ENCODE data around the gene DAND5.
A peak's percentile ranks its signal among the peaks of the same experiment; 100 is the strongest.

DAND5 gene, protein sequence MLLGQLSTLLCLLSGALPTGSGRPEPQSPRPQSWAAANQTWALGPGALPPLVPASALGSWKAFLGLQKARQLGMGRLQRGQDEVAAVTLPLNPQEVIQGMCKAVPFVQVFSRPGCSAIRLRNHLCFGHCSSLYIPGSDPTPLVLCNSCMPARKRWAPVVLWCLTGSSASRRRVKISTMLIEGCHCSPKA

DNA sequence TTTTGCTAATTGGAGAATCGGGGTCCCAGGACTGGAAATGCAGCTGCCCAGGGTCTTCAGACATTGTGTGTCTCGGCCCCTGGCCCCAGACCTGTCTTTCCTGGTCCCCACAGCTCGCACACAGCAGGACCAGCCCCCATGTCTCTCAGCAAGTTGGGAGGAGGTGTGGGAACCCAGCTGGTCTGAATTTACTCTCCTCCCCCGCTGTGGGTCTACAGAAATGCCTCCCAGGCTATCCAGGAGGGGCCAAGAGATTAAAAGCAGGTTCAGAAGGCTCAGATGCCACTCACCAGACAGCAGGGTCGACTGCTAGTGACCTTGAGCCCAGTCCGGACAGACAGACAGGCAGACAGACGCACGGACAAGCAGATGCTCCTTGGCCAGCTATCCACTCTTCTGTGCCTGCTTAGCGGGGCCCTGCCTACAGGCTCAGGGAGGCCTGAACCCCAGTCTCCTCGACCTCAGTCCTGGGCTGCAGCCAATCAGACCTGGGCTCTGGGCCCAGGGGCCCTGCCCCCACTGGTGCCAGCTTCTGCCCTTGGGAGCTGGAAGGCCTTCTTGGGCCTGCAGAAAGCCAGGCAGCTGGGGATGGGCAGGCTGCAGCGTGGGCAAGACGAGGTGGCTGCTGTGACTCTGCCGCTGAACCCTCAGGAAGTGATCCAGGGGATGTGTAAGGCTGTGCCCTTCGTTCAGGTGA, at the start of gene DAND5:
TSS of gene DAND5 (plus strand) at position 285 of the 697 bp plus-strand sequence. CDS start at position 370, 85 bp downstream.
- Mint-ChIP-seq H3K36me3 (no peaks in the 10 kb centered on the region), H3K27me3 (peaks cover 15% of the 10 kb centered on the region), H3K4me3 (no peak within 1 kb of the TSS), H3K4me1 (peaks cover 13% of the 10 kb centered on the region), H3K27ac (no peak within 1 kb of the TSS), H3K9me3 (no peaks in the 10 kb centered on the region)
- no peak for ATAC-seq

DNA sequence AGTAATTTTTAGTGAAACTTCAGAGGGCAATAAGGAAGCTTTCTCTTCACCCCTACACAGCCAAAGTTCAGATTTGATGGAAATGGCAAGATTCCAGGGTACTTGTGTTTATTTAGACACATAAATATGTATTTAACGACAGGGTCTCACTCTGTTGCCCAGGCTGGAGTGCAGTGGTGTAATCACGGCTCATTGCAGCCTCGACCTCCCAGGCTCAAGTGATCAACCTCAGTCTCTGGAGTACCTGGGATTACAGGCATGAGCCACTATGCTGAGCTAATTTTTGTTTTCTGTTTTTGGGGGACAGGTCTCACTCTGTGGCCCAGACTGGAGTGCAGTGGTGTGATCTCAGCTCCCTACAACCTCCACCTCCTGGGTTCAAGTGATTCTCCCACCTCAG, 48.3 kb upstream of the DAND5 start:
- H3K4me3 Mint-ChIP-seq: no peak overlapping the region
- no peaks in the 10 kb centered on the region for H3K27me3 Mint-ChIP-seq
- H3K27ac Mint-ChIP-seq: peak overlapping the region; percentile 17

DNA sequence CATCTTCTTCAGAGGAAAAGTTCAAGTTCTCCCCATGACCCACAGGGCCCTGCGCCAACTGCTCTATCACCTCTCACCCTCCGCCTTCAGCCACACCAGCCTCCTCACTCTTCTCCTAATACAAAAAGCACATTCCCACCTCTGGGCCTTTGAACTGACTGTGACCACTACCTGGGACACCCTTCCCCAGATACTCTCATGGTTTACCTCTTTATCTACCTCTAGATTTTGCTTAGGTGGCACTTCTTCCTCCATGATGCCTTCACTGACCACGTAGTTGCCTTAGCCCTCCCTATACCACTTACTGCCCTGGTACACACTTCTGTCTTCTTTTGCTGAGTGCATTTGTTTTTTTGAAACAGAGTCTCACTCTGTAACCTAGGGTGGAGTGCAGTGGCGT, 46.4 kb upstream of the DAND5 start:
- Mint-ChIP-seq H3K27me3 (no peaks in the 10 kb centered on the region), H3K36me3 (peaks cover 39% of the 10 kb centered on the region), H3K4me1 (peaks cover 14% of the 10 kb centered on the region), H3K4me3 (no peak overlapping the region), H3K9me3 (no peaks in the 10 kb centered on the region), H3K27ac (no peak overlapping the region)
- ATAC-seq: no peak

More for the DNA sequence above, 48.3 kb upstream of the DAND5 start:
- Mint-ChIP-seq H3K4me1 (peaks cover 14% of the 10 kb centered on the region), H3K36me3 (peaks cover 30% of the 10 kb centered on the region), H3K9me3 (no peaks in the 10 kb centered on the region)
- ATAC-seq: no peak

DNA sequence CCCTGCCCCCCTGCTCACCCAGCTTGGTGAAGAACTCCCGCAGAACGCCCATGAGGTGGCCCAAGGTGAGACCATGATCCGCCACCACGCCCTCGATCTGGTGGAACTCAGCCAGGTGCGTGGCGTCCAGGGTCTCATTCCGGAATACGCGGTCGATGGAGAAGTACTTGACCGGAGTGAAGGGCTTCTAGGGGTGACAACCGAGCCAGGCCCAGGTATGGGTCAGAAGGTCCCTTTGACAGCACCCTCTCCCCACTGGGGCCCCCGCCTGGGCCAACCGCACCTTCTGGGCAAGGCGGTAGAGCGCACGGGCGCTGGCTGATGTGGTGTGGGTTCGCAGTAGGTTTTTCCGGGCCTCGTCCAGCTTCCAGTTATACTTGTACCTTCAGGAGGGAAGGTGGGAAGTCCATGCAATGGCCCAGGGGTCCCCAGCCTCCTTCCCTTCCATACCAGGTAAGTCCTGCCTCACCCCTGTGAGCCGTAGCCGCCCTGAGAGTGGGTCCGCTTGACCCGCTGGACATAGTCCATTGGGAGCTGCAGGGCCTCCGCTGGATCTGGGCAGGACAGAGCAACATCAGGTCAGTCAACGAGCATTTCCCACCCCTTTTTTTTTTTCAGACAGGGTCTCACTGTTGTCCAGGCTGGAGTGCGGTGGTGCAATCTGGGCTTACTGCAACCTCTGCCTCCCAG, 44.6 kb upstream of the DAND5 start:
- no peak for ATAC-seq
- Mint-ChIP-seq H3K27me3 (no peaks in the 10 kb centered on the region), H3K36me3 (peaks cover 57% of the 10 kb centered on the region), H3K4me1 (no peaks in the 10 kb centered on the region), H3K9me3 (no peaks in the 10 kb centered on the region), H3K4me3 (no peak overlapping the region), H3K27ac (no peak overlapping the region)

DNA sequence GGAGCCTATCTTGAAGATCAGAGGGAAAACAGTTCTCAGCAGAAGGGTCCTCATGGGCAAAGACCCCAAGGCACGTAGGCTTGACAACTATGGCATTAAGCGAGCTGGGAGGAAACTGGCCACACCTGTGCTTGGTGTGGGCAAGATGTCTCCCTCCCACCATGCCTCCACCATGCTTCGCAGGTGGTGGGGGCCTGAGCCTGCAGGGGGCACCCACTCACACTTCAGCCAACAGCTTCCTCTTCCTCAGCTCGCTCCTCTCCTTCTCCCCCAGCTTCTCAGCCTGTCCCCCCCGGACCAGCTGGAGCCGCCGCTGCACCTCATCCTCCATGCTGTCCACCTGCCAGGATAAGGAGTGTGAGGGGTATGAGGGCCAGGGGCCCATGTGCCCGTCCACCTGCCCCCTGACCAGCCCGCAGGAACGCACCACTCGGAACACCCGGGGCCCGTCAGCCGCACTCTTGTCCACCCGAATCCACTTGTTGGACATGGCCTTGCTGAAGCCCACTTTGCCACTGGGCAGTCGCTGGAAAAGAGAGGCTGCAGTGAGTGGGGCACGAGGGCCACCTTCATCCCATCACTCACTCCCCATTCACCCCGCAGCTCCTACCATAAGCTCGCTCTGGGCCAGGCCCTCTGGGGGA, 39.3 kb upstream of the DAND5 start:
- Mint-ChIP-seq H3K9me3 (no peaks in the 10 kb centered on the region), H3K36me3 (peaks cover 36% of the 10 kb centered on the region), H3K27me3 (no peaks in the 10 kb centered on the region), H3K4me3 (no peak overlapping the region), H3K4me1 (peaks cover 22% of the 10 kb centered on the region), H3K27ac (no peak overlapping the region)
- no peak for ATAC-seq

DNA sequence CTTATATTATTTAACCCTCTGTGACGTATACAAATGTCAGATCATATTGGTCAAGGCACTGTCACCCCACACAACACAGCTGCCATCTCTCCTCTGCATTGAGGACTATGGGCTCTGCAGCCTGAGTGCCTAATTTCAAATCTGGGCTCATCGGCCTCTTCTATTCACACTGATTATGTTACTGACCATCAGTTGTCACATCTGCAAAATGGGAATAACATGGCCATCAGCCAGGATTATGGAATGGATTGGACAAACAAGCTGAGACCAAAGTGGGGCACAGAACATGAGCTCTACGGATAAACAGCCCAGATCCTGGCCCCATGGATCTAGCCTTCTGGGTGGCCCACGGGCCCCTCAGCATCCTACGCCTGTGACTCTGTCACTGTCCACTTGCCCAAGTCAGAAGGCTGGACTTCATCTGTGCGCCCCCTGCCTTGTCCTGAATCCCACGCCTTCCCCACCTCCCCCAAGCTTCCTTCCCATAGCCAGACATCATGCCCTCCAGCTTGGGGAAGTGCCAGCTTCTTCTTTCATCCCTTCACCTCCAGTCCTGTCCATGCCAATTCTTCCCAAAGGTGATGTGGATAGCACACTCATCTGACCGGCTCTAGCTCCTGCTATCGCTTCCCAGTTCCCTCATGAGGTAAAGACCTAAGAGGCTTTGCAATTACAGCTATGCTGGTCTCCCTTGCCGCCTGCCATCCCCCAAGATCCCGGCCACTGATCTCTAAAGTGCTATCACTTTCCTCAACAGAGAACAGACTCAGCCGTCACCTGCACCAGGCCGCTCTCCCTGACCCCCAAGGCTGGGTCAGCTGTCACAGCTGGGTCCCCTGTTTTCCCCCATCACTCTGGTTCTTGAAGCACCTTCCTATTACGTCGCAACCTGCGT, 36.7 kb upstream of the DAND5 start:
- Mint-ChIP-seq H3K4me1 (peaks cover 36% of the 10 kb centered on the region), H3K36me3 (peaks cover 26% of the 10 kb centered on the region), H3K27me3 (no peaks in the 10 kb centered on the region), H3K27ac (peak overlapping the region; percentile 93), H3K4me3 (peak overlapping the region; percentile 87), H3K9me3 (no peaks in the 10 kb centered on the region)
- peak; percentile 4 for ATAC-seq

DNA sequence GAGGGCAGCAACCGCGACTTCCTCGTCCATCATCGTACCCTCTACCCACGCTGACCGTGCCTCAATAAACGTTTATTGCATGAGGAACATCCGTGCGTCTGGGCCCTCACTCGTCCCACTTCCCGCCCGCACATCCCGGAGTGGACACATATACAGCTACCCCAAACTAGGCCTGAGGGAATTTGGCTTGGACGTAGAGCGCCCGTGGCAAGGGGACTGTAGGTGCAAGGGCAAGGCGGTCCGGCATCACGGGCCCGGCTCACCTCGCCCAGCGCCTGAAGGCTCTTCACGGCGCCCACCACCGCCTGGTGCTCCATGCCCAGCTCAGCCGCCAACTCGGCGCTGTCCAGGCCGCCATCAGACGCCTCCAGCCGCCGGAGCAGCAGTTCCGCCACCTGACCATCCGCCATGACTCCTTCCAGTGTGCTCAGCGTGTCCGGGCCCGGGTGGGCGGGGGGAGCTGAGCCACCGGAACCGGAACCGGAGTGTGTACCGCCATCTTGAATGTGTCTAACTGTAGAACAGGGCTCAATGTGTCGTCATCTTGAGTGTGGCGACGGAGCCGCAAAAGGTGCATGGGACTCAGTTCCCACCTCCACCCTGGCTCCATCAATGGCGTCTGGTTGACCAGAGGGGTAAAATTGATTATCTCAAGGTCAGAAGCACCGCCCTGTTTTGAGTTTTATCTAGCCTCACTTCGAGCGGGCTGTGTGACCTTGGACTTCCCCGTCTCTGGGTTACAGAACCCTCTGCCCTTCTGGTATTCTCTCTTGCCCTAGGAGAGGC, 35.9 kb upstream of the DAND5 start, which contains the start of gene FARSA:
TSS of gene FARSA (minus strand) at position 425 of the 786 bp plus-strand sequence. CDS start at position 410, 15 bp downstream.
- H3K36me3 Mint-ChIP-seq: peaks cover 22% of the 10 kb centered on the region
- H3K27ac Mint-ChIP-seq: peak within 1 kb of the TSS; percentile 93
- H3K27me3 Mint-ChIP-seq: no peaks in the 10 kb centered on the region
- H3K4me3 Mint-ChIP-seq: peak within 1 kb of the TSS; percentile 87
- peak; percentile 80 for ATAC-seq
- no peaks in the 10 kb centered on the region for H3K9me3 Mint-ChIP-seq
- H3K4me1 Mint-ChIP-seq: peaks cover 42% of the 10 kb centered on the region

DNA sequence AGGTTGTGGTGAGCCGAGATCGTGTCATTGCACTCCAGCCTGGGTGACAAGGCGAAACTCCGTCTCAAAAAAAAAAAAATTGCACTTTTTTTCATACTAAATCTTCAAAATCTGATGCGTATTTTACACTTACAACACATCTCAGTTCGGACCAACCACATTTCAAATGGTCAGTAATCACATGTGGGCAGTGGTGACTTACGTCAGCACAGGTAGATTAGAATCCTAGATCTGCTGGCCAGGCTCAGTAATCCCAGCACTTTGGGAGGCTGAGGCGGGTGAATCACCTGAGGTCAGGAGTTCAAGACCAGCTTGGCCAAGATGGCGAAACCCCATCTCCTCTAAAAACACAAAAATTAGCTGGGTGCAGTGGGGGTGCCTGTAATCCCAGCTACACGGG, 34.3 kb upstream of the DAND5 start:
- ATAC-seq: no peak
- Mint-ChIP-seq H3K9me3 (no peaks in the 10 kb centered on the region), H3K4me3 (no peak overlapping the region), H3K4me1 (peaks cover 53% of the 10 kb centered on the region), H3K27ac (no peak overlapping the region), H3K36me3 (peaks cover 22% of the 10 kb centered on the region), H3K27me3 (no peaks in the 10 kb centered on the region)

DNA sequence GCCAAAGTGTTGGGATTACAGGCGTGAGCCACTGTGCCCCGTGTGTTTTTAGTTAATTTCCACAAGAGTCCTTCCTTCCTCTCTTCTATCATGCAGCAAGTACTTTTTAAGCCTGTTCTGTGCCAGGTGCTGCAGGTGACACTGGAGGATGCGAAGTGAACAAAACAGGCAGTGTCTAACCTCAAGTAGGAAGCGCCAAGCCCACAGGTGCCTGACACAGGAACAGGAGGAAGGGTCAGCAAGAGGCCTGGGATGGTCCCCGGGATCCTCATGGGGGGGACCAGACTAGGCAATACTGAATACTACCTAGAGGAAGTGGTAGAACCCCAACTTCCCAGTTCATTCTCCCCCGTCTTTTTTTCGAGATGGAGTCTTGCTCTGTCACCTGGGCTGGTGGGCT, 32.8 kb upstream of the DAND5 start:
- Mint-ChIP-seq H3K36me3 (peaks cover 32% of the 10 kb centered on the region), H3K27ac (peak overlapping the region; percentile 98), H3K4me1 (peaks cover 69% of the 10 kb centered on the region), H3K4me3 (no peak overlapping the region), H3K9me3 (no peaks in the 10 kb centered on the region), H3K27me3 (no peaks in the 10 kb centered on the region)
- ATAC-seq: no peak

DNA sequence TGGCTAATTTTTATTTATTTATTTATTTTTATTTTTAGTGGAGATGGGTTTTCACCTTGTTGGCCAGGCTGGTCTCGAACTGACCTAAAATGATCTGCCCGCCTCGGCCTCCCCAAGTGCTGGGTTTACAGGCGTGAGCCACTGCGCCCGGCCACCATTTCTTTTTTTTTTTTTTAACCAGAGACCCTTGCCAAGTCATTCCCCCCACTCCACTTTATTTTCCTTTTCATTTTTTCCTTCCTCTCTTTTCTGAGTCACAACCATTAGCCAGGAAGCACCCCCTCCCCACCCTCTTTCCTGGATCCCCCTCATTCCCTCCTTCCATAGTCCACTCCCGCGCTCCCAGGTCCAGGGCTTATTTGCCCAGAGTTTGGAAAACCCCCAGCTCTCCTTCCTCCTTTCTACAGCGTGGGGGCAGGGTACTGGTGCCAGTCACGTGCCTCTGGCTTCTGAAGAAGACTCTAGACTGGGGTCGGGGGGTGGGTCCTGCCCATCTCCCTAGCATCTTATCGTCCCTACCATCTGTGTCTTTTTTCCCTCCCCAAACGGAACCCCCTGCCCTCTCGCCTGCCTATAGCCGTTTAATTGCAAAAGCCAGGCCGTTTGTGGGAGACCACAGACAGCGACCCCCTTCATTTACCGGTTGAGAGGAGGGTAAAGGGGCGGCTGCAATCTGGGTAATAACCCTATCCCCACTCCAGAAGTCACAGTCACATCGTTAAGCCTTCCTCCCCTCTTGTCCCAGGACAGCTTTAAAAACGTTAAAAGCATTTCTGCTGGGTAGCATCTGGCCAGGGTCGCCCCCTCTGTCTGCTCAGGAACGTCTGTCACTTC, 32.1 kb upstream of the DAND5 start:
- Mint-ChIP-seq H3K36me3 (peaks cover 39% of the 10 kb centered on the region), H3K4me3 (peak overlapping the region; percentile 99), H3K27ac (peak overlapping the region; percentile 98), H3K9me3 (no peaks in the 10 kb centered on the region), H3K27me3 (no peaks in the 10 kb centered on the region), H3K4me1 (peaks cover 72% of the 10 kb centered on the region)
- ATAC-seq: no peak

DNA sequence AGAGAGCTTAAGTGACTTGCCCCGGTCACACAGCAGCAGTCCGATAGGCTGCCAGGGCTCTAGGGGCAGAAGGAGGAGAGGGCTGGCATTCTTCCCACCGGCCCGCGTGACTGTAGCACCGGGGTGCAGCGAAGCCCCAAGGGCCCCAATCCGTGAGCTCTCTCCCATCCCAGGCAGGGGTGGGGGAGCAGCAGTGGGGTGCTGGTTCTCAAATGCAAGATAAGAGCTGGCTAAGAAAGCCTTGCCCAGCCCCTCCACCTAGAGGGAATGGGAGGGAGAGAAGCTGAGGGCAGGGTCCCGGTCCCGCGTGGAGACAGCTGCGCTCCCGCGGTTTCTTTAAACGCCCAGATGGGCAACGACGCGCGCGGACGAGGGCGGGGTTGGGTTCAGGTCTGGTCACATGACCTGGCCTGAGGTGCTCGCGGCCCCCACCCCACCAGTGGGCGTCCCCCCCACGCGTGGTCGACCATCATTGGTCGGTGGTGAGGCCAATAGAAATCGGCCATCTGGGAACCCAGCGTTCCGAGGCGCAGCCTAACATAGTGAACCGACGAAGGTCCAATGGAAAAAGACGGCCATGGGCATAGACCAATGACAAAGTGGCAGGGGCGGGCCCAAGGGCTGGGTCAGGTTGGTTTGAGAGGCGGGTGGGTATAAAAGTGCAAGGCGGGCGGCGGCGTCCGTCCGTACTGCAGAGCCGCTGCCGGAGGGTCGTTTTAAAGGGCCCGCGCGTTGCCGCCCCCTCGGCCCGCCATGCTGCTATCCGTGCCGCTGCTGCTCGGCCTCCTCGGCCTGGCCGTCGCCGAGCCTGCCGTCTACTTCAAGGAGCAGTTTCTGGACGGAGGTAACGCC, 31.2 kb upstream of the DAND5 start, which contains the start of gene CALR:
TSS of gene CALR (plus strand) at position 683 of the 852 bp plus-strand sequence. CDS start at position 754, 71 bp downstream.
- peak within 1 kb of the TSS; percentile 99 for H3K4me3 Mint-ChIP-seq
- H3K27me3 Mint-ChIP-seq: no peaks in the 10 kb centered on the region
- H3K4me1 Mint-ChIP-seq: peaks cover 69% of the 10 kb centered on the region
- H3K36me3 Mint-ChIP-seq: peaks cover 47% of the 10 kb centered on the region
- peak within 1 kb of the TSS; percentile 98 for H3K27ac Mint-ChIP-seq
- no peaks in the 10 kb centered on the region for H3K9me3 Mint-ChIP-seq
- peak; percentile 97 for ATAC-seq

DNA sequence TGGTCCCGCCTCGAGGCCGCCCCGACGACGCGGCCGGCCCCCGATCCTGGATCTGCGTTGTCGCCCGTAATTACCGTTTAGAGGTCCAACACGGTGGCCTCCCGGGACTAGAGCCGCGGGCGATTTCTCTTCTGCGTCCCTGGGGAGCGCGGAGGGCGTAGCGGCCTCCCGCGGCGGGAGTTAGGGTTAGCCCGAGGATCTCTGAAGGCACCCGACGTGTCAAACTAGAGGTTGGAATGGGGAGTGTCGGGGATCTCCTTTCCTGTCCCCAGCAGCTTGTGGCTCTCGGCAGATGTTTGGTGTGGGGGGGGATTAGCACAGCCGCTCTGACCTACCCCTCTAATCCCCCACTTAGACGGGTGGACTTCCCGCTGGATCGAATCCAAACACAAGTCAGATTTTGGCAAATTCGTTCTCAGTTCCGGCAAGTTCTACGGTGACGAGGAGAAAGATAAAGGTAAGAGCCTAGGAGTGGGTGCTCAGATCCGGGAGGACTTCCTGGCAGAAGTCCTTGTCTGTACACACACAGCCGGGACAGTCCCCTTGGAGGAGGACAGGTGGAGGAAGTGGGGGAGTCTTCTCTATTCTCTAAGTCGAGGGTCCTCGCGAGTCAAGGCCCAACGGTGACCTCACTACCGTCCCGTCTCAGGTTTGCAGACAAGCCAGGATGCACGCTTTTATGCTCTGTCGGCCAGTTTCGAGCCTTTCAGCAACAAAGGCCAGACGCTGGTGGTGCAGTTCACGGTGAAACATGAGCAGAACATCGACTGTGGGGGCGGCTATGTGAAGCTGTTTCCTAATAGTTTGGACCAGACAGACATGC, 30.4 kb upstream of the DAND5 start:
- peaks cover 70% of the 10 kb centered on the region for H3K4me1 Mint-ChIP-seq
- H3K9me3 Mint-ChIP-seq: no peaks in the 10 kb centered on the region
- H3K4me3 Mint-ChIP-seq: peak overlapping the region; percentile 99
- peak; percentile 1 for ATAC-seq
- no peaks in the 10 kb centered on the region for H3K27me3 Mint-ChIP-seq
- H3K36me3 Mint-ChIP-seq: peaks cover 56% of the 10 kb centered on the region
- H3K27ac Mint-ChIP-seq: peak overlapping the region; percentile 98
